GM21717 (cell line): ENCODE measurements around the gene HAO2.
"Not testable (repeated sequence)": the region's sequence is repeated elsewhere in the genome, so short reads cannot be mapped to it uniquely, and the experiment has no call there.

Source experiments
- ATAC-seq: cut with Tn5 transposase; IDR thresholded peaks from one replicate; pipeline ENCODE4 v1.9.1; 2021; ENCODE audit warnings: mild to moderate bottlenecking, moderate library complexity; ENCODE audit not compliant: unreplicated experiment

HAO2 gene

DNA sequence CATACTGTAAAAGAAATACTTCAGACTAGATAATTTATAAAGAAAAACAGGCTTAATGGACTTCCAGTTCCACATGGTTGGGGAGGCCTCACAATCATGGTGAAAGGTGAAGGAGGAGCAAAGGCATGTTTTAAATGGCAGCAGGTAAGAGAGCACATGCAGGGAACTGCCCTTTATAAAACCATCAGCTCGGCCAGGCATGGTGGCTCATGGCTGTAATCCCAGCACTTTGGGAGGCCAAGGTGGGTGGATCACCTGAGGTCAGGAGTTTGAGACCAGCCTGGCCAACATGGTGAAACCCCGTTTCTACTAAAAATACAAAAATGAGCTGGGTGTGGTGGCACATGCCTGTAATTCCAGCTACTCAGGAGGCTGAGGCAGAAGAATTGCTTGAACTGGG, 9.0 kb downstream of the HAO2 start:
- ATAC-seq = not testable (repeated sequence)

DNA sequence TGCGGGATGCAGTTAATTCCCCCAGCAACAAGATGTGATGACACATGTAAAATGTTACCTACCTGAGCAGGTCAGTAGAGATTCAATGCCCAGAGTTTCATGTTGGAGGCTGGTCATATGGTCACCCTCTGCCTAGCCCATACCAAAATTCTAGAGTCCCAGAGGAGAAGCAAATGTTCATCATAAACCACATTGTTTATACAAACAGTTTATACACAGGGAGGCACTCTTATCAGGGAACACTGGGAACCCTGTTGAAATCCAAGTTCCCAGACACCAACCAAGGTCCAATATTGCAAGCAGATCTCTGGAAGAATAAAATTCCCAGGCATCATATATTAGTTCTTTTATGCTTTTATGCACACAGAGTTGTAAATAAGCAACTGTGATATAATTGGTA, 10.5 kb downstream of the HAO2 start:
- no peak for ATAC-seq

DNA sequence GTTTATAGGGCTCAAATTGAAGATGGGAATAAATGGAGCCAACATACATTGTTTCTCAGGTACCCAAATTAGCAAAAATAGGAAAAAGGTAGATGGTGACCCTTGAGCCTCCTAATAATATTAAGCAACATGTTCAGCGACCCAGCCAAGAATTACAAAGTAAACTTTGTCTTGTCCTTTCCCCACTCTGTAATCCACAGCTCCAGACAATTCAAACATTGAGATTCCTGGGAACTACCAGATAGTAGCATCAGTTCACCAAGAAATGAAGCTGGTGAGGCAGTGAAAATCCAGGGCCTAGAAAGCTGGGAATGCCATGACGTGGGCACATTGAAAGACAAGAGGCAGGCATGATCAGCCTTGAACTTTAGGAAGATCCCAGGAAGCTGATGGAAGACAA, 11.7 kb downstream of the HAO2 start:
- no peak for ATAC-seq

DNA sequence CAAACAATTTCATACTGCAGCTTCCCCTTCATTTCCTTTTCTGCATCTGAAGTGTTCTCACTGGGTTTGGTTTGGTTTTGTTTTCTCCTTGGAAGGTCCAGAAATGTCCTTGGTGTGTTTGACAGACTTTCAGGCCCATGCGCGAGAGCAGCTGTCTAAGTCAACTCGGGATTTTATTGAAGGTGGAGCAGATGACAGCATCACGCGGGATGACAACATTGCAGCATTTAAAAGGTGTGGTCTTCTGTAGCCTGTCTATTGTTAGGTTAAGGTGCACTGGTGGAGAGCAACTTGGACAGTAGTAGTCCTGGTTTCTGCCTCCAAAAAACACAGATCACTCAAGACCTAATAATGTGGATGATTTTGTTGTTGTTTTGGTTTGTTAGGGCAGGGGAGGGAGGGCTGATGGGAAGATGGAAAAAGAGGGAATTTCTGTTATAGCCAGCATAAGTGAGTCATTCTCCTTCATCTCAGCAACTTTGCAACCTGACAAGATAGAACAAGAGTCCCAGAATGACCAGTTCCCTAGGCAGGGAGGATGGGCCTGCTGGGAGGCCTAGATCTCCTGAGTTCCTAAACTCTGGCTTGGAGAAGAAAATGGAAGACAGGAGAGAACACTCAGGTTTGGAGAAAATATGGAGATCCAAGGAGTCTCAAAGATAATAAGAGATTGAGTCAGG, 12.5 kb downstream of the HAO2 start:
- ATAC-seq = no peak

DNA sequence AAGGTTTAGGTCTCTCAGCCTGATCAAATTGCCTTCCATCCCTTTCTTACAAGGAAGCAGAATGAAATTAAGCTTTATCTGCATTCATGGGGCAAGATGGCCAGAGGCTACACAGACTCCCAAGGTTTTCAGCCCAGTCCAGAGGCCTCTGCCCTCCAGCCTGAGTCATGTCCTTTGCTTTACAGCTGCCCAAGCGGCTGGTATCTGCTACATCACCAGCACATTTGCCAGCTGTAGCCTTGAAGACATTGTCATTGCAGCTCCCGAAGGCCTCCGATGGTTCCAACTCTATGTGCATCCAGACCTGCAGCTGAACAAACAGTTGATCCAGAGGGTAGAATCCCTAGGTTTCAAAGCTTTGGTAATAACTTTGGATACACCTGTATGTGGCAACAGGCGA, 16.0 kb downstream of the HAO2 start:
- ATAC-seq = no peak

DNA sequence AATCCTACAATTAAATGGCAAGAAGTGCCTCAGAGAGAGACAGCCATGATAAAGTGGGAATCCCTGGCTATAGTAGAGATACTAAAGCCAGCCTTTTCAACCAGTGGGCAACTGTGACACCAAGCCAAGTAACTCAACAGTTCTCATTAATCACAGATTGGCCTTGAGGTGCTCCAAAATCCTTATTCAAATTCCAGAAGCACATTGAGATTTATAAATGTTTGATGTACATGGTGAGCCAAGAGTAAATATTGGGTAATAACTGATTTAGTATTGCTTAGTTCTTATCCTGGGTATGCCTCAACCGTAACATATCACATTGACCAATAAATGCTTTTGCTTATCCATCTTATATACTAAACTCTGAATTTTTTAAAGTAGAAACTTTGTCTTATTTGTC, 17.1 kb downstream of the HAO2 start:
- no peak for ATAC-seq

DNA sequence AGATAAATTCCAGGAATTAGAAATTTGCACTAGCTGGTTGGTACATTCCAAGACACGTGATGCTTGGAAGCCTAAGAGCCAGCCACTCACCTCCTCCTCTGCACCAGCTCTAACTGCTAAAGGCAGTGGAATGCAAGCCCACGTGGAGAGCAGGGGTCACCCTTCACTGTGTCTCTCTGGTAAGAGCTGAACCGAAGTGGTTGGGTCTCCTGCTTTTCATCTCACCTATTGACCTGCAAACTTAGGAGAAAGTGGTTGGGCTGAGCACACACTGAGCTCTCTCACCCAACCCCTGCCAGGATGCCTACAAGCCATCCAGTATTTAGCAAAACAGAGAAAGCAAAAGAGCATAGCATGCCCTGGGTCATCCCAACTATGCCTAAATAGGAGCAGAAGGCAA, 19.3 kb downstream of the HAO2 start:
- no peak for ATAC-seq

DNA sequence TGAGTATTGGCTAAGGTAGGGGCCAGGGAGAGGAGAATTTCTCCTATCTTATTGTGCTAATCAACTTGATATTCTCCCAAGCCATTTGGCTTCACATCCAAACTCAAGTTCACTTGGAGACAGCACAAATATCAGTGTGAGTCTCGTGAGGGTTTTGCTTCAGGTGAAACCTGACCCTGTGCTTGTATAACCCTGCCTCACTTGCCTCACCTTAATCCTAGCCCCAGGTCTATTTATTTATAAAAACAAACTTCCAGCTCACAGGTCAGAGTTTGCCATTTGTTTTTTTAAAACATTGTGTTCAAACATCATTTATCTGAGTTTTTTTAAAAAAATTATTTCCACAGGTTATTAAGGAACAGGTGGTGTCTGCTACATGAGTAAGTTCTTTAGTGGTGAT, 19.9 kb downstream of the HAO2 start:
- no peak for ATAC-seq

DNA sequence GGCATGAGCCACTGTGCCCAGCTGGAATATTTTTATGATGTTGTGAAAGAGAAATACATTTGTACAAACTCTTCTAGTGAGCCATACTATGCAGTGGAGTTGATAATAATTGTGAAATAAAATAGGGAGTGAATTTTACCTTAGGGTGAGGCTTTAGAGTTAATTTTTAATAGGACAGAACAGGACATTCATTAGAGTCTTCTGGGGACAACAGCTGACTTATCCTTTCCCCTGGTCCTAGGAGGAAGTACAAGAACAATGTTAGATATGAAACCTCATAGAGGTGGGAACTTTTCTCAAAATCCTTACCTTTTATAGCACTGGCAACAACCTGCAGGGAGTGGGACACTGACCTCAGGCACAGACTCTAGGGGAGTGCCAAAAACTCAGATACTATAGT, 21.9 kb downstream of the HAO2 start:
- ATAC-seq = no peak

DNA sequence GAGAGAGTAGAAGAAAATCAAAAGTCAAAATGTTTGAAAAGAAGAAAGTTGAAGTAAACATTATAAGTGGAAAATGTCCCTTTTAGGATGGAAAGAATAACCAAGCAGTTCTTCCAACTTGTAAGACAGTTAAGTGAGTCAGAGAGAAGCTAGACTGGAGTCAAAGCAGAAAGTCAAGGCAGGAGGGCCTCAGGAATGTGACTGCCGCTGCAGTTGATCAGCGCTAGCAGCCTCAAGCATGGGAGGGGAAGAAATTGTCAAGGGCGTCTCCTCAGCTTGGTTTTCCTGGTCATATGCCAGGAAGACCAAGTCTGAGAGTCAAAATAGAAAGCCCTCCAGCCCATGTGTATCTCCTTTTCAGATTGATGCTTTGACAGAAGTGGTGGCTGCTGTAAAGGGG, 23.2 kb downstream of the HAO2 start:
- no peak for ATAC-seq

DNA sequence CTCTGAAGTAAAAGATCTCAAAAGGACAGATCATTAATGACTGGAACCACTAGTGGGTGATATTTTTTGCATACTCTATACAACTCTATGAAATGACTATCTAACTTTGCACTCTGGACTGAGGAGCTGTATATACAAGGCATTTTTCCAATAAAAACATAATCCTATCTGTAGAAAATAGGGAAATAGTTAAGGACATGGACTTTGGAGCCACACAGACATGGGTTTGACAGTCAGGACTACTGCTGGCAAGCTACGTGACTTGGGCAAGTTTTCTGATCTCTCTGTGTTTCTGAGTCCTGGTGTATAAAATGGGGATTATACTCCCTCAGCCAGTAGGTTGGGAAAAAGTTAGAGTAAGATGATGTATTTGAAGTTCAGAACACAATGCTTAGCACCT, 25.5 kb downstream of the HAO2 start:
- ATAC-seq = no peak

DNA sequence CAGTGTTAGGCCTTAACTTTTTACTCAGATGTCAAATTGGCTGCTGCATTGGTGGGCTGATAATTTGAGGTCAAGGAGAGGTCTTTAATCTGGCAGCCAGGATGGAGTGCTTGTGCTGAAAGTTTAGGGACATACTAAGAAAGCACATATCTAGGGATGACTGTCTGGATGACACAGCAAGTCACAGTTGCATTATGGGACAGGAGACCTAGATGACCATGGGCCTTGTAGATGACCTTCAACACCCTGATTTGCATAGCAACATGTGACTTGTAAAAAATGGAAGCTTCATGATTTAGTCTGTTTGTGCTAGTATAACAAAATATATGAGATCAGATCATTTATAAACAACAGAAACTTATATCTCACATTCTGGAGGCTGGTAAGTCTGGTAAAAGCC, 28.4 kb downstream of the HAO2 start:
- ATAC-seq = no peak

DNA sequence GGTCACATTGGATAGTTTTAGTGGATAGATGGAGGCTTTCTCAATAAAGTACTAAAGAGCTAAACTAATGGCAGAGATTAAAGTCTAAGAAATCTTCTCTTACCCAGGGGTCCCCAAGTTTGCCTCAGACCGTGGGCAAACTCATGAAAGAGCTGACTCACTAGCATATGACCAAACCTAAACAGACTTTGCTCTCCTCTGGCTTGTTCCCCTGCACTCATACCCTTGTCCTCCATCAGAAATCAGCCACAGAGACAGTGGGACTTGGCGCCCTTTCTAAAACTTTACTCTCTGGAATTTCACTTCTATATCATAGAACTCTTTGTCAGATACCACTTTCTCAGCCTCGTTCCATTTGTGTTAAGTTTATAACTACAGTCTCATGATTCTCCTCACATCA, 29.4 kb downstream of the HAO2 start:
- ATAC-seq = no peak

DNA sequence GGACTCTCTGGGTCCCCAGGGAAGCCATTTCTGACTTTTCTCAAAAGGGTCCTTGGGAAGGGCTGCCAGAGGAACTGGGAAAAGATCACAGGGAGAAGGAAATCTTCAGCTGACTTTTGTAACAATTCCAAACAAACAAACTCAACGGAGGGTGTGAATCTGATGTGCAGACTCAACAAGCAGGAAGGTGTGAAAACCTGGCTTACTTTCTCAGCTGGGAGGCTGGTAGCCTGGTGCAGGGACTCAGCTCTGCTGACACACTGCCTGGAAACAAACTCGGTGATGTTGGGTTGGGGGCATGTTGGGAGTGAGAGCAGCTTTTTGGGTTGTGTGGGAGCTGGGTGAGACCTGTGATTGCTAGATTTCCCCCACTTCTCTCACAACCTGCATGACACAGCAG, 36.2 kb downstream of the HAO2 start:
- ATAC-seq = no peak

DNA sequence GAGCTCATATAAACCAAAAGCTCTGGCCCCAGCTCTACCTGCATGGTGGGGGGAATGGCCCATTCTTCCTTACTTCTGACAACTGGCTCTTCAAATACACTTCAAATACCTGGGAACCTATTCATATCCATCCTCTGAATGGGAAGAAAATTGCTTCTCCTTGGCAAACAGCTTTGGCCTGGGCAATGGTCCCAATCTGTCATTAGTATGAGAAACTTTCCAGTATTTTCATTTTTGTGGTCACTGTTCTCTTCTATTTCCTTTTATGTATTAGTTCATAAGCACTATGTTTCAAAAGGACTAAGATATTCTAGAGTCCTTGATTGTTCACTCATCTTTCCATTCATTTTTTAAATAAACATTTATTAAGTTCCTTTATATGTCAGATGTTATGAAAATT, 41.1 kb downstream of the HAO2 start:
- no peak for ATAC-seq

DNA sequence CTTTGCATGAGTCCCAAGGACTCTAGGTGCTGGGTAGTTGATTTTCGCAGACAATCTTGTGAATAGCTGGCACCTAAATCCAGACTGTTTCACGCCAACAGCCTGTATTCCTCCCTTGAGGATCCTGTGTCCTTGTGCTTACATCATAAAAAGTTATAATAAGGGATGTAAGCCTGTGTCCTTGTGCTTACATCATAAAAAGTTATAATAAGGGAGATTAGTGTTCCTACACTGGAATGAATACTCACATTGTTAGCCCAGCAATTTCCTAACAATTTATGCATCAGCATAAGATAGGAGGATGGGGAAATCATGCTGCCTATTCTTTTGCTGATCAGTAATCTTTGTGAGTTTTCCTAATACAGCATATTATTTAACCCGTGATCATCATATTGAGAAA, 42.4 kb downstream of the HAO2 start:
- no peak for ATAC-seq

DNA sequence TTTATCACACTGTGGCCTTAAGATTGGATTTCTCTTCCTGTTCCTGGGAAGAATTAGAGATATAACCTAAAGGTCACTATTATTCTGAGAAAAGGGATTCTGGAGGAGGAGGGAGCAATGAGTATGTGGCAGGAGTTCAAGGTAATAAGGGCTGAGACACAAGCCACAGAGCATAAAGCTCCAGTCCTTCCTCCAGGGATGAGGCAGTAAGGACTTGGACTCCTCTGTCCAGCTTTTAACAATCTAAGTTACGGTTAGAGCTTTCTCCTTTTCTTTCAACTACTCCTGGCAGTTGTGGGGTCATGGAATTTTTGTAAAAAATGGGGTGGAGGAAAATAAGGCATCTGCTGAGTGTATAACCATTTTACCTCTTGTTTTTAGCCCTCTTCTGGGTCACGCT, 46.4 kb downstream of the HAO2 start, which contains the start of gene HSD3B2:
Gene HSD3B2 (plus strand): TSS at position 201 of the 400 bp plus-strand sequence. CDS start 270 bp downstream, outside the sequence.
- ATAC-seq = no peak

DNA sequence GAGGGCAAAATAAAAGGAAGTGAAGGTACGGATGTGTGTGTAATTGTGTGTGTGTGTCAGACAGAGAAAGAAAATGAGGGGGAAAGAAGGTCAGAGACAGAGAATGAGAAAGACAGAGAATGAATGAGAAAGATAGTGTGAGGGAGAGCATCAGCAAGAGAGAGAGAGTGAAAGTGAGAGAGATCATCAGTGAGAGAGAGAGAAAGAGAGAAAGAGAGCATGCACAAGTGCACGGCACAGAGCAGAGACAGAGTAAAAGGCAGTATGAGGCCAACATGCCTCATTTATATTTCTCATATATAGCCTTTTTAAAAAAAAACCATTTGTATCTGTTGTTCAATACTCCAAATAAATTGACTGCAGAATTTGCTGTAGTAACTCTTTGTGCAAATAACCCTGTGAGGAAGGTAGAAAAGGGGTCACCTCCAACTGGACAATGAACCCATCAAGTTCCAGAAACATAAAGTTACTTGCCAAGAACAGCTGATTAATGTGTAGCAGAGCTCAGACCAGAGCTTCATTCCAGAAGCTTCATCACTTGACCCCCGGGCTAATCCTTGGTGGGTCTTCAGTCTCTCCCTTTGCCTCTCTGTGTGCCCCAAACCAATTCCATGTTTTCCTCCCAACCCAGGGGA, 47.5 kb downstream of the HAO2 start:
- no peak for ATAC-seq

DNA sequence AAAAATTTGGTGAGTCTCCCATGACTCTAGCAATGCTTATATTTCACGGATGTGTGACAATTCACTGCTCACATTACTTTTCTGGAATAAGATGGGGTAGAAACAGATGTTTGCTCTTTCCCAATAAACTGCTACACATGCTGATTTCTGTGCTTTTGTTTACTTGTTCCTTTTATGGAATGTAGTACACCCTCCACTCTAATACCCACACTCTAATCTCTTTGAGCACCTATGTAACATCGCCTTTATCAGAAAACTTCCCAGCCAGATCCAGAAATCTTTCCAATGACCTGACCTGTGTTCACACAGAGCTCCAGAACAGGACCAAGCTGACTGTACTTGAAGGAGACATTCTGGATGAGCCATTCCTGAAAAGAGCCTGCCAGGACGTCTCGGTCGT, 50.5 kb downstream of the HAO2 start:
- ATAC-seq = no peak

DNA sequence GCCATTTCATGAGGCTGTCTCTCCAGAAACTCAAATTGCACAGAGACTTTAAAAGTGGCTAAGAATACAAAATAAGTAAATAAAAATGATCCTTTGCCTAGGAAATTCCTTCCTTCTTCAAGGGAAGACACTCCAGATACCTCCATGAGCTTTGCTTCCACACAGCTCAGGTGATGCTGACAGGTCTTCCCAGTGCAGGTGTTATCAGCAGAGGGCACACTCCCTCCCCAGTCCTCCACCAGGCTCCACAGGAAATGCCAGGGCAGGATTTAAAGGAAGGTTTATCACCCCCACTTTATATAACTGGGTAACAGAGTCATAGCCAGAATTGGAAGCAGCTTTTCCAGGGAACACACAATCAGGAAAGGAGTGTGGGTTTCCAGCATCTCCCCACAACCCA, 52.1 kb downstream of the HAO2 start:
- no peak for ATAC-seq

DNA sequence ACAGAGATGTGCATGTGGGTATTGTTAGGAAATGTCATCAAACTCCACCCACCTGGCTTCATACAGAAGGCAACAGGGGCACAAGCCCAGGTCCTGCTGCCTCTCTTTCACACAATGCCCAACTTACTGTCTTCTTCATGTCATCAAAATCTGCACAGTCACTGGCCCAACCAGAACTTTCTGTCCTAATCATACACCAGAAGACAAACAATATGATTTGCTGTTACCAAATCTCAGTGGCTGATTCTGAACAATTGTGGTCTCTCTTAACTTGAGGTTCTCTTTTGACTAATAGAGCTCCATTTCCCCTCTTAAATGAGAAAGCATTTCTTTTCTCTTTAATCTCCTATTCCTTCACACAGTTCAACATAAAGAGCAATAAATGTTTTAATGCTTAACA, 54.0 kb downstream of the HAO2 start:
- ATAC-seq = no peak

DNA sequence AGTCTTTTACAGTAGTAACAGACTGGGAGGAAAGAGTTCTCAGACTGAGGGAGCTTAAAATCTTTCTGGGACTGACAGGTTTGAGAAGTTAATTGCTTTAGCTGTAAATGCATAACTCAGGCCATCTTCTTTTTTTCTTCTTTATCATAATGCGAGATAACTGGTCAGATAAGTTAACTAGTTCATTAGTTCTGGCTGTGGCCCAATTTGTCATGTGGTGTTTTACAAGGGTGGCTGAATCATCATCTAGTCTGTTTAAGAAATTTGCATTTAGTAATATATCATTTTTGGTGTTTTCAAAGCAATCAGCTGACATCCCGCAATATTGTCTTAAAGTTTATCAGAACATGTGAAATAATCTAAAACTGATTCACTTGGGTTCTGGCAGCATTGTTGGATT, 60.4 kb downstream of the HAO2 start:
- no peak for ATAC-seq

DNA sequence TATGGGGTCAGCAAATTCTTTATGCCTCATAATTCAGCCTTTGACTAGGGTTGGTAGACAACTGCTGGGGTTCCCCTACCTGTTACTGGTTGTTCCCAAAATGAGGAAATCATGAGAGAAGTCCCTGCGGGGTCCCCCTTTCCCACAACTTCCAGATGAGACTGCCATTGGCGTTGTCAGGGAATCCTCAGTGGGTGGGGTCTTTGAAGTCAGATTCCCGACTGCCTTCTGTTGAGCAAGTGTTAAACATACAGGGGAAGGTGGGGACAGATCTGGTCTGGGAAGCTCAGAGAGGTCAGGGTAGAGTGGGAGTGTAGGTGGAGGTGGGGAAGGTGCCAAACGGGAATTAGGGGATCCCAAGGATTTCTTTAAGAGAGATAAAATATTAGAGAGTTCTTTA, 61.1 kb downstream of the HAO2 start:
- no peak for ATAC-seq
